Neuronal stem cell (in vitro differentiated cells): ENCODE measurements around the gene SOWAHA. TPM values are rescaled to one million over a fixed set of nuclear protein-coding genes. Genes with fewer than 3 reads are reported as not detected.
A peak's percentile ranks its signal among the peaks of the same experiment; 100 is the strongest.

ENCODE experiments used
- DNase-seq: peaks from one replicate; pipeline ENCODE4 v3.0.0-alpha.2; 2013; ENCODE audit warnings: low spot score
- H2AFZ ChIP-seq: one replicate; pipeline ENCODE4 v1.6.1; 2013; ENCODE audit warnings: mild to moderate bottlenecking, low read length, inconsistent platforms
- H2AK5ac ChIP-seq: 2 replicates; pipeline ENCODE4 v1.6.1; 2013; ENCODE audit warnings: low read depth, mild to moderate bottlenecking, inconsistent platforms, low read length, moderate library complexity, mixed read lengths
- H2BK120ac ChIP-seq: 2 replicates; pipeline ENCODE4 v1.6.1; 2013; ENCODE audit warnings: low read depth, mild to moderate bottlenecking, inconsistent platforms, low read length, moderate library complexity, mixed read lengths
- H2BK12ac ChIP-seq: one replicate; pipeline ENCODE4 v1.6.1; 2013; ENCODE audit warnings: low read length, inconsistent platforms
- H2BK15ac ChIP-seq: 2 replicates; pipeline ENCODE4 v1.6.1; 2013; ENCODE audit warnings: mild to moderate bottlenecking, low read length, inconsistent platforms, mixed read lengths
- H2BK5ac ChIP-seq: one replicate; pipeline ENCODE4 v1.6.1; 2013; ENCODE audit warnings: inconsistent platforms, mild to moderate bottlenecking, low read length, moderate library complexity
- H3K14ac ChIP-seq: one replicate; pipeline ENCODE4 v1.6.1; 2013; ENCODE audit warnings: low read length, inconsistent platforms
- H3K18ac ChIP-seq: 2 replicates; pipeline ENCODE4 v1.6.1; 2013; ENCODE audit warnings: low read length, inconsistent platforms
- H3K23ac ChIP-seq: 2 replicates; pipeline ENCODE4 v1.6.1; 2013; ENCODE audit warnings: low read depth, mild to moderate bottlenecking, mixed read lengths, low read length, inconsistent platforms; ENCODE audit not compliant: poor library complexity
- H3K27ac ChIP-seq: replicated peaks from 3 replicates; pipeline ENCODE4 v1.5.1; 2013; ENCODE audit warnings: low read length, inconsistent platforms
- H3K27me3 ChIP-seq, 3 experiments: 2 replicates each; pipeline ENCODE4 v1.6.1; 2013; ENCODE audit warnings: low read length in 3 of 3, mild to moderate bottlenecking in 2 of 3, inconsistent platforms in 1 of 3, low read depth in 1 of 3, mixed read lengths in 1 of 3, moderate library complexity in 1 of 3; ENCODE audit not compliant: control insufficient read depth in 3 of 3, insufficient read depth in 3 of 3
- H3K36me3 ChIP-seq, 2 donors: replicated peaks in 1 of 2; 2 replicates each; pipeline ENCODE4 v1.6.1; 2013; ENCODE audit warnings: low read length in 2 of 2; ENCODE audit not compliant: control insufficient read depth in 2 of 2, insufficient read depth in 2 of 2
- H3K4ac ChIP-seq: 2 replicates; pipeline ENCODE4 v1.6.1; 2013; ENCODE audit warnings: inconsistent platforms, mild to moderate bottlenecking, low read length, moderate library complexity
- H3K4me1 ChIP-seq, 2 donors: 1 replicate in 1 of 2; 2 replicates in 1 of 2; pipeline ENCODE4 v1.6.1; 2013; ENCODE audit warnings: low read length in 2 of 2, low read depth in 1 of 2; ENCODE audit not compliant: control insufficient read depth in 2 of 2, insufficient read depth in 1 of 2
- H3K4me2 ChIP-seq: one replicate; pipeline ENCODE4 v1.6.1; 2013; ENCODE audit warnings: mild to moderate bottlenecking, low read length, inconsistent platforms; ENCODE audit not compliant: insufficient read depth, poor library complexity, severe bottlenecking
- H3K4me3 ChIP-seq, 2 donors: 2 replicates each; pipeline ENCODE4 v1.5.1; 2013; ENCODE audit warnings: low read length in 2 of 2, mild to moderate bottlenecking in 2 of 2, inconsistent platforms in 1 of 2, moderate library complexity in 1 of 2
- H3K79me1 ChIP-seq: one replicate; pipeline ENCODE4 v1.6.1; 2013; ENCODE audit warnings: low read depth, mild to moderate bottlenecking, inconsistent platforms, low read length, moderate library complexity
- H3K9ac ChIP-seq: one replicate; pipeline ENCODE4 v1.6.1; 2013; ENCODE audit warnings: mild to moderate bottlenecking, low read depth, low read length, inconsistent platforms; ENCODE audit not compliant: poor library complexity
- H3K9me3 ChIP-seq, 2 donors: replicated peaks in 1 of 2; 2 replicates each; pipeline versions ENCODE3 to v1.6.1; 2013; ENCODE audit warnings: low read length in 2 of 2, mild to moderate bottlenecking in 2 of 2, inconsistent platforms in 1 of 2, low read depth in 1 of 2, mixed read lengths in 1 of 2, moderate library complexity in 1 of 2; ENCODE audit not compliant: control insufficient read depth in 2 of 2, insufficient read depth in 1 of 2
- H4K8ac ChIP-seq: one replicate; pipeline ENCODE4 v1.6.1; 2013; ENCODE audit warnings: low read depth, mild to moderate bottlenecking, inconsistent platforms, low read length, moderate library complexity
- H4K91ac ChIP-seq: one replicate; pipeline ENCODE4 v1.6.1; 2013; ENCODE audit warnings: low read length, low read depth, mild to moderate bottlenecking, inconsistent platforms; ENCODE audit not compliant: poor library complexity
- WGBS, 2 donors: extraction: QIAGEN DNeasy Blood & Tissue Kit; methylation state at CpG; one replicate each; pipeline ENCODE4 v1.1.7; 2013; ENCODE audit warnings: missing lambda C conversion rate in 2 of 2, mixed read lengths in 1 of 2; ENCODE audit not compliant: insufficient read length in 2 of 2, insufficient replicate concordance in 1 of 2; ENCODE audit errors: extremely low coverage in 2 of 2; 5-methylcytosine and 5-hydroxymethylcytosine counted together
- small RNA-seq: library from polyadenylated mRNA; stranded (forward); fragments of <200 nt; extraction: miRNeasy Mini kit (QIAGEN cat#:217004); gene quantifications from one replicate; pipeline ENCODE3, GENCODE V24; 2013; ENCODE audit not compliant: insufficient read depth

SOWAHA gene

DNA sequence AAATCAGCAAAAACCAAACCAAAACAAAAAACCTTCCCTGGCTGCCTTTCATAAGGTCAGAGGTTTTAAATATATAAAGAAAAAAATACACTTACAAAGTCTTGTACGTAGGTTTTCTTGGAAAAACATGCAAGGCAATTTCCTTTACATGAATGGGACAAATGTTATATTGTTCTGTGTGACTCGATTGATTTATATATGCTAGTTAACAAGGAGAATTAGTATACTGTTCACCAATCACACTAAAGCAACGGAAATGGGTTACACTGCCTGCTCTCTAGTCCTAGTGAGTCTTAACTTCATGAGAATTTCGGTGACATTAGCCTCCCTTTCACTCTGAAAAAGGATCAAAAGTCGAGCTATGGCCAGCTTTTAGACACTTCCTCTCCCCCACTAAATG lies 47.6 kb downstream of the SOWAHA start:
- no peak overlapping the region for H2BK12ac ChIP-seq
- H3K14ac ChIP-seq: no peak overlapping the region
- no peak overlapping the region for H2BK120ac ChIP-seq
- H3K36me3 ChIP-seq: no peaks in the 10 kb centered on the region
- H3K9ac ChIP-seq: no peak overlapping the region
- H3K9me3 ChIP-seq: no peaks in the 10 kb centered on the region
- H2BK5ac ChIP-seq: no peak overlapping the region
- H3K79me1 ChIP-seq: no peaks in the 10 kb centered on the region
- no peak for DNase-seq
- H4K8ac ChIP-seq: no peak overlapping the region
- no peak overlapping the region for H3K18ac ChIP-seq
- H2AFZ ChIP-seq: no peak overlapping the region
- H3K4me2 ChIP-seq: no peak overlapping the region
- H3K4me1 ChIP-seq: peaks cover 2 to 4% of the 10 kb centered on the region in 2 donors
- H3K23ac ChIP-seq: no peak overlapping the region
- WGBS, 2 donors: no CpG with 5 or more reads among the region's 5 CpGs
- no peak overlapping the region for H4K91ac ChIP-seq
- no peak overlapping the region for H3K4ac ChIP-seq
- no peak overlapping the region for H3K4me3 ChIP-seq
- peaks cover 0 to 3% (median 0%) of the 10 kb centered on the region in 3 experiments for H3K27me3 ChIP-seq
- H2BK15ac ChIP-seq: no peak overlapping the region
- no peak overlapping the region for H2AK5ac ChIP-seq
- H3K27ac ChIP-seq: no peak overlapping the region

DNA sequence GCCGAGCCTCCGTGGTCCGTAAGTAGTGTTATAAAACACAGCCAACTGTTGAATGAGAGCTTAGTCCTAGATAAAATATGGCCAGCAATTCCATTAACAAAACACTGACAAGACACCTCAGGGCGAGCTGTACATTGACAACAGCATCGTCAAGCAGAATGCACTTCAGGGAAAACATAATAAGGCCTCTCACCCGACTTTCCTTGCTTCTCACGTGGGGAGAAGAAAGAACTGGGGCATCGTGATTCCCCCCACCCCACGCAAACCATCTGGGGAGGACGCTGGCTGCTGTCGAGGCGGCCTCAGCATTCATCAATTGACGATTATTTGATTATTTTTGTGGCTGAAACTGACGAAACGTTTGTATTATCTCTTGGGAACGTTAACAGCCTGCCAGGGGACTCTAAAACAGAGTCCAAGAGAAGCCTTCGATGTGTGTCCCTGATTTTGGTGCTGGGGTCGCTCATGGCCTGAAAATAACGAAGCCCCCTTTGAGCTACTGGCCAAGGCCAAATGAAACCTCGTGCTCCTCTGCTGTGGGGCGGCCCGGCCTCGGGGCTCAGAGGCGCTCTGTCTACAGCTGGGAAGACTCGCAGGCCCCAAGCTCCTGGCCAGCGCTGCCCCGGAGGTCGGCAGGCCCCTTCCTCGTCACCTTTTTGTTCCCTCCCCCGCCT lies 52.7 kb downstream of the SOWAHA start:
- H2BK5ac ChIP-seq: peak overlapping the region; percentile 59
- H3K9me3 ChIP-seq: no peaks in the 10 kb centered on the region
- H3K14ac ChIP-seq: no peak overlapping the region
- H2BK15ac ChIP-seq: no peak overlapping the region
- H3K9ac ChIP-seq: peak overlapping the region; percentile 53
- peak overlapping the region; percentile 50 for H3K4me2 ChIP-seq
- peak overlapping the region; percentile 92 for H3K18ac ChIP-seq
- H3K27ac ChIP-seq: peak overlapping the region; percentile 88
- DNase-seq: peak; percentile 2
- no peak overlapping the region for H2BK120ac ChIP-seq
- WGBS, 2 donors: no CpG with 5 or more reads among the region's 30 CpGs
- H3K36me3 ChIP-seq: peaks cover 11 to 36% of the 10 kb centered on the region in 2 donors
- peak overlapping the region; percentile 74 for H4K8ac ChIP-seq
- peak overlapping the region; percentile 88 for H2AFZ ChIP-seq
- peaks cover 0 to 3% (median 0%) of the 10 kb centered on the region in 3 experiments for H3K27me3 ChIP-seq
- peak overlapping the region; percentile 96 for H3K23ac ChIP-seq
- H4K91ac ChIP-seq: no peak overlapping the region
- H2BK12ac ChIP-seq: no peak overlapping the region
- peak overlapping the region; percentile 47 for H2AK5ac ChIP-seq
- peak overlapping the region; percentile 31 to 88 for H3K4me3 ChIP-seq
- H3K4ac ChIP-seq: peak overlapping the region; percentile 30
- H3K79me1 ChIP-seq: peaks cover 4% of the 10 kb centered on the region
- H3K4me1 ChIP-seq: peaks cover 7 to 9% of the 10 kb centered on the region in 2 donors

Small RNA genes within 50 kb of the gene (small RNA-seq; reads per million reads assigned to genes)
- gene RNA5SP192: not detected
